22Rv1 (cell line): ENCODE results near the gene NHEJ1.

Source experiments
- ZFX ChIP-seq: fragments of 450-650 bp; IDR thresholded peaks from 2 replicates; pipeline ENCODE4 v1.6.1; 2017; ENCODE audit warnings: antibody characterized with exemption, borderline replicate concordance
- TF ChIP-seq, protein P1 (sequence below): fragments of 450-650 bp; IDR thresholded peaks from 2 replicates; pipeline ENCODE4 v1.5.1; 2017; ENCODE audit warnings: mild to moderate bottlenecking

GRCh38 chr2:219120082-219120481 is 40.5 kb downstream of the NHEJ1 start:
- TF ChIP-seq, protein P1, sequence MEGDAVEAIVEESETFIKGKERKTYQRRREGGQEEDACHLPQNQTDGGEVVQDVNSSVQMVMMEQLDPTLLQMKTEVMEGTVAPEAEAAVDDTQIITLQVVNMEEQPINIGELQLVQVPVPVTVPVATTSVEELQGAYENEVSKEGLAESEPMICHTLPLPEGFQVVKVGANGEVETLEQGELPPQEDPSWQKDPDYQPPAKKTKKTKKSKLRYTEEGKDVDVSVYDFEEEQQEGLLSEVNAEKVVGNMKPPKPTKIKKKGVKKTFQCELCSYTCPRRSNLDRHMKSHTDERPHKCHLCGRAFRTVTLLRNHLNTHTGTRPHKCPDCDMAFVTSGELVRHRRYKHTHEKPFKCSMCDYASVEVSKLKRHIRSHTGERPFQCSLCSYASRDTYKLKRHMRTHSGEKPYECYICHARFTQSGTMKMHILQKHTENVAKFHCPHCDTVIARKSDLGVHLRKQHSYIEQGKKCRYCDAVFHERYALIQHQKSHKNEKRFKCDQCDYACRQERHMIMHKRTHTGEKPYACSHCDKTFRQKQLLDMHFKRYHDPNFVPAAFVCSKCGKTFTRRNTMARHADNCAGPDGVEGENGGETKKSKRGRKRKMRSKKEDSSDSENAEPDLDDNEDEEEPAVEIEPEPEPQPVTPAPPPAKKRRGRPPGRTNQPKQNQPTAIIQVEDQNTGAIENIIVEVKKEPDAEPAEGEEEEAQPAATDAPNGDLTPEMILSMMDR, result no peak
- no peak for TF ChIP-seq ZFX
